Omental fat pad (tissue), 4 donors: ENCODE measurements around the gene MET. TPM values are rescaled to one million over a fixed set of nuclear protein-coding genes. Genes with fewer than 3 reads are reported as not detected.

Experiments used
- ATAC-seq: fragments of 150-250 bp; one replicate; pipeline ENCODE4 v1.9.1; 2016; ENCODE audit warnings: mild to moderate bottlenecking, moderate library complexity; ENCODE audit not compliant: low FRiP score
- DNase-seq: peaks from one replicate; pipeline ENCODE4 v3.0.0-alpha.2; 2019; ENCODE audit warnings: low spot score
- total RNA-seq, 4 donors: library from RNA; depleted of rRNA; stranded (reverse); fragments of >200 nt; gene quantifications; one replicate each; pipeline ENCODE4 v1.1.0, GENCODE V29; 2016
- TF ChIP-seq, protein P1 (sequence below), 3 donors: fragments of 450-650 bp; IDR thresholded peaks; one replicate each; pipeline ENCODE4 v1.5.1; 2016 to 2017; ENCODE audit warnings: antibody characterized with exemption in 3 of 3, mild to moderate bottlenecking in 3 of 3, moderate library complexity in 2 of 3

Gene MET
- total RNA-seq, 4 donors from 2014 or later: 24.9 to 92.4 (median 54.4) TPM

DNA sequence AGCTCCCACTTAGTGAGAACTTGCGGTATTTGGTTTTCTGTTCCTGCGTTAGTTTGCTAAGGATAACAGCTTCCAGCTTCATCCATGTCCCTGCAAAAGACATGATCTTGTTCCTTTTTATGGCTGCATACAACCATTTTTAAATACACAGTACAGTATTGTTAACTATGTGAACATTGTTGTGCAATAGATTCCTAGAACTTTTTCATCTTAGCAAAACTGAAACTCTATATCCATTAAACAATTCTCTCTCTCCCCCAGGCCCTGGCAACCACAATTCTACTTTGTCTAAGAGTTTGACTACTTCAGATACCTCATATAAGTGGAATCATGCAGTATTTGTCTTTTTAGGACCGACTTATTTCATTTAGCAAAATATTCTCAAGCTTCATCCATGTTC, 118.0 kb downstream of the MET start:
- ATAC-seq (no peak), DNase-seq (no peak)
- TF ChIP-seq, protein P1, sequence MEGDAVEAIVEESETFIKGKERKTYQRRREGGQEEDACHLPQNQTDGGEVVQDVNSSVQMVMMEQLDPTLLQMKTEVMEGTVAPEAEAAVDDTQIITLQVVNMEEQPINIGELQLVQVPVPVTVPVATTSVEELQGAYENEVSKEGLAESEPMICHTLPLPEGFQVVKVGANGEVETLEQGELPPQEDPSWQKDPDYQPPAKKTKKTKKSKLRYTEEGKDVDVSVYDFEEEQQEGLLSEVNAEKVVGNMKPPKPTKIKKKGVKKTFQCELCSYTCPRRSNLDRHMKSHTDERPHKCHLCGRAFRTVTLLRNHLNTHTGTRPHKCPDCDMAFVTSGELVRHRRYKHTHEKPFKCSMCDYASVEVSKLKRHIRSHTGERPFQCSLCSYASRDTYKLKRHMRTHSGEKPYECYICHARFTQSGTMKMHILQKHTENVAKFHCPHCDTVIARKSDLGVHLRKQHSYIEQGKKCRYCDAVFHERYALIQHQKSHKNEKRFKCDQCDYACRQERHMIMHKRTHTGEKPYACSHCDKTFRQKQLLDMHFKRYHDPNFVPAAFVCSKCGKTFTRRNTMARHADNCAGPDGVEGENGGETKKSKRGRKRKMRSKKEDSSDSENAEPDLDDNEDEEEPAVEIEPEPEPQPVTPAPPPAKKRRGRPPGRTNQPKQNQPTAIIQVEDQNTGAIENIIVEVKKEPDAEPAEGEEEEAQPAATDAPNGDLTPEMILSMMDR (IDR thresholded peaks at IDR 0.05): no peak

DNA sequence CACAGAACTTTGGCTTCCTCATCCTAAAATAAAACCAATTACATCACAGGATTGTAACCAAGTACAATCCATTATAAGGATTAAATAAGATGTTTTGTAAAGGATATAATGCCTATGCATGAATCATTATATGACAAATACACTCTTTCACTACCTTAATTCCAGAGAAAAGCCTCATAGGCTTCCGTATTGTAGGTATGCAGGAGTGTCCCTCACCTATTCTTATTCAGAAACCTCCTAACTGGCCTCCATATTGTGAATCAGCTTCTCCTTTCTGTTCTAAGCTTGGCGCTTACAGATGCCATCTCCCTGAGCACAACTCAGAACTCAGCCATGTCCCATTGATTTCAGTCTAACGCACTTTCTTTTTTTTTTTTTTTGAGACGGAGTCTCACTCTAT, 120.8 kb downstream of the MET start:
- TF ChIP-seq, protein P1 (IDR thresholded peaks at IDR 0.05): no peak
- DNase-seq: no peak
- no peak for ATAC-seq

DNA sequence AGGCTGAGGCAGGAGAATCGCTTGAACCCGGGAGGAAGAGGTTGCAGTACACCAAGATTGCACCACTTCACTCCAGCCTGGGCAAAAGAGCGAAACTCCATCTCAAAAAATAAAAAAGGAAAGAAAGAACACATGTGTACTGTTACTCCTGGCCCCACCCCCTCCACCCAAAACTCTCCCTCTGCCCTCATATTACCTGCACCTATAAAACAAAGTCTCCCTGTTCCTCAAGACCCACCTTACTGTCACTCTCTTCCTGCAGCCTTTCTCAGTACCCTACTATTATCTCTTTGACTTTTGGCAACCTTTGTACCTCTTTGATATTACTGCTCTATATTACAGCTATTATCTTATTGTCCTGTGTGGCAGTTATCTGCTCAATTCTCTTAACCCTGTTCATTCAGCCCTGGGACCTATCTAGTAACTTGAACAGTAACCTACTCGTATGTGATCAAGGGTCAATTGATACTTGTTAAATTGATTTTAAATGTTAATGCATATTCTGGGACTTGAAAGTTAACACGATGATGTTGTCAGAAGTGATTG, 121.9 kb downstream of the MET start:
- no peak for DNase-seq
- TF ChIP-seq, protein P1 (IDR thresholded peaks at IDR 0.05): no peak
- no peak for ATAC-seq

DNA sequence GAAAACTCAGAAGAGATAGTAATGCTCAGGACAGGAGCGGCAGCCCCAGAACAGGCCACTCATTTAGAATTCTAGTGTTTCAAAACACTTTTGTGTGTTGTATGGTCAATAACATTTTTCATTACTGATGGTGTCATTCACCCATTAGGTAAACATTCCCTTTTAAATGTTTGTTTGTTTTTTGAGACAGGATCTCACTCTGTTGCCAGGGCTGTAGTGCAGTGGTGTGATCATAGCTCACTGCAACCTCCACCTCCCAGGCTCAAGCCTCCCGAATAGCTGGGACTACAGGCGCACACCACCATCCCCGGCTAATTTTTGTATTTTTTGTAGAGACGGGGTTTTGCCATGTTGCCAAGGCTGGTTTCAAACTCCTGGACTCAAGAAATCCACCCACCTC, 124.5 kb downstream of the MET start:
- ATAC-seq: no peak
- DNase-seq: no peak
- TF ChIP-seq, protein P1 (IDR thresholded peaks at IDR 0.05): no peak

DNA sequence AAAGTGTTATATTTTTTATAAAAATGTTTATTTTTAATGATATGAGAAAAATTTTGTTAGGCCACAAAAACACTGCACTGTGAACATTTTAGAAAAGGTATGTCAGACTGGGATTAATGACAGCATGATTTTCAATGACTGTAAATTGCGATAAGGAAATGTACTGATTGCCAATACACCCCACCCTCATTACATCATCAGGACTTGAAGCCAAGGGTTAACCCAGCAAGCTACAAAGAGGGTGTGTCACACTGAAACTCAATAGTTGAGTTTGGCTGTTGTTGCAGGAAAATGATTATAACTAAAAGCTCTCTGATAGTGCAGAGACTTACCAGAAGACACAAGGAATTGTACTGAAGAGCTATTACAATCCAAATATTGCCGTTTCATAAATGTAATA, 125.6 kb downstream of the MET start:
- DNase-seq: no peak
- TF ChIP-seq, protein P1 (IDR thresholded peaks at IDR 0.05): no peak
- no peak for ATAC-seq

DNA sequence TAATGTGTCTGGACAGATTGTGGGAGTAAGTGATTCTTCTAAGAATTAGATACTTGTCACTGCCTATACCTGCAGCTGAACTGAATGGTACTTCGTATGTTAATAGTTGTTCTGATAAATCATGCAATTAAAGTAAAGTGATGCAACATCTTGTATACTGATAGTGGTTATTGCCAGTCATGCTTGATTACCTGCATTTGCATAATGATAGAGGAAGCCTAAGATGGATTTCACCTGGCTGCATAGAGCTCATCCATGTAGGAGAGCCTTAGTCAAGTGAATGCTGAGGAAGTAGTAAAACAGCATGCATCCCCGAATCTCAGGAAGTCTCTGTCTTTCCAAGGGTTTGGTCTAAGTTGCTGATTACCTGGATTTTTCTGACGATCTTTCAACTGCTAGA, 126.2 kb downstream of the MET start:
- TF ChIP-seq, protein P1 (IDR thresholded peaks at IDR 0.05): no peak
- DNase-seq (no peak), ATAC-seq (no peak)

DNA sequence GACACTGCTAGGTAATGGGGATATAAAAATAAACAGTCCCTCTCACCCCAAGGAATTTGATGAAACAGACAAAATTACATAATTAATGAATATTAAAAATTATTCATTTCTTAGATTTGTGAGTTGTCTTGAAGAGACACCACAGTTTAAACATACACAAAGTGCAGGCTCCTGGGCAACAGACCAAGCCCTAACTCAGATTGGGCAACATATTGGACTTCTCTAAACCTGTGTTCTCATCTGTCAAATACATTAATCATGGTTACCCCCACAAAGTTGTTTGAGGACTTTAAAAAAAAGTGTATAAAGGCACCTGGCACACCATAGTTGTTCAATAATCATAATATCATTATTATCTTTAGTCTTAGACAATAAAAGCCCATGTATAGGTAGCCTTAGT, 127.9 kb downstream of the MET start:
- DNase-seq: no peak
- TF ChIP-seq, protein P1 (IDR thresholded peaks at IDR 0.05): no peak
- no peak for ATAC-seq
